OCI-LY7 (cell line): ENCODE measurements around the gene PPP4R4. TPM values are rescaled to one million over a fixed set of nuclear protein-coding genes. Genes with fewer than 3 reads are reported as not detected.

Source experiments
- Bru-seq: library from RNA; stranded (reverse); fragments of 400-500 nt; gene quantifications from one replicate; lab custom pipeline; 2021; lab: Mats Ljungman, UMichigan
- BruChase-seq, 2 experiments: library from RNA; stranded (reverse); fragments of 400-500 nt; gene quantifications; one replicate each; lab custom pipeline; 2021; lab: Mats Ljungman, UMichigan
- BruUV-seq: library from RNA; stranded (reverse); fragments of 400-500 nt; replicated peaks from 2 replicates; lab custom pipeline; 2021; lab: Mats Ljungman, UMichigan
- CTCF ChIA-PET: fragments of 300-600 bp; sonication (Branson Sonifier 250); formaldehyde crosslinking; loops from one replicate; lab custom pipeline; 2022; ENCODE audit warnings: antibody characterized with exemption; ENCODE audit not compliant: unreplicated experiment; lab: Charles Lee
- POLR2A ChIA-PET: fragments of 300-600 bp; sonication (Branson Sonifier 250); formaldehyde crosslinking; loops from one replicate; lab custom pipeline; 2022; ENCODE audit warnings: antibody characterized with exemption; lab: Charles Lee
- DNase-seq: peaks from one replicate; pipeline ENCODE4 v3.0.0-alpha.2; 2015; ENCODE audit warnings: low spot score
- H2AFZ ChIP-seq: fragments of 200-600 bp; sonication (generic), shearing (Covaris generic); 2 replicates; pipeline ENCODE4 v1.6.1; 2014; ENCODE audit warnings: mild to moderate bottlenecking, antibody characterized with exemption, low read length, moderate library complexity
- H3K27ac ChIP-seq: fragments of 200-600 bp; sonication (generic); 2 replicates; pipeline ENCODE4 v1.5.1; 2014; ENCODE audit warnings: mixed run types, low read depth, mild to moderate bottlenecking, moderate library complexity, low read length, inconsistent platforms; ENCODE audit not compliant: poor library complexity, severe bottlenecking
- H3K36me3 ChIP-seq: fragments of 200-600 bp; sonication (generic); 2 replicates; pipeline ENCODE4 v1.6.1; 2014; ENCODE audit warnings: mild to moderate bottlenecking, antibody characterized with exemption, low read length, moderate library complexity, mixed read lengths; ENCODE audit not compliant: insufficient read depth
- H3K4me1 ChIP-seq: fragments of 200-600 bp; sonication (generic); 2 replicates; pipeline ENCODE4 v1.5.1; 2014; ENCODE audit warnings: mild to moderate bottlenecking, low read length; ENCODE audit not compliant: insufficient read depth, poor library complexity, severe bottlenecking
- H3K4me2 ChIP-seq: fragments of 200-600 bp; sonication (generic); 2 replicates; pipeline ENCODE4 v1.6.1; 2014; ENCODE audit warnings: mild to moderate bottlenecking, low read length
- H3K4me3 ChIP-seq: fragments of 200-600 bp; sonication (generic); 2 replicates; pipeline ENCODE4 v1.5.1; 2014; ENCODE audit warnings: mild to moderate bottlenecking, low read depth, low read length; ENCODE audit not compliant: poor library complexity, severe bottlenecking
- H3K79me2 ChIP-seq: fragments of 200-600 bp; sonication (generic); 2 replicates; pipeline ENCODE4 v1.6.1; 2016; ENCODE audit warnings: low read depth, mild to moderate bottlenecking, low read length, moderate library complexity, mixed read lengths; ENCODE audit not compliant: insufficient read depth
- H3K9me2 ChIP-seq: fragments of 200-600 bp; sonication (generic); 2 replicates; pipeline ENCODE4 v1.6.1; 2016; ENCODE audit warnings: mild to moderate bottlenecking, low read length, mixed read lengths; ENCODE audit not compliant: insufficient read depth
- H3K9me3 ChIP-seq: fragments of 200-600 bp; sonication (generic); 2 replicates; pipeline ENCODE4 v1.6.1; 2014; ENCODE audit warnings: mild to moderate bottlenecking, mixed run types, low read length, mixed read lengths
- H4K20me1 ChIP-seq: fragments of 200-600 bp; sonication (generic); 2 replicates; pipeline ENCODE4 v1.6.1; 2014; ENCODE audit warnings: mild to moderate bottlenecking, antibody characterized with exemption, low read length, moderate library complexity, mixed read lengths; ENCODE audit not compliant: insufficient read depth
- CTCF ChIP-seq: fragments of 200-600 bp; sonication (generic); conservative IDR thresholded peaks from 2 replicates; pipeline ENCODE4 v1.5.1; 2014; ENCODE audit warnings: mild to moderate bottlenecking, antibody characterized with exemption, low read length, moderate library complexity, mixed read lengths
- EZH2phosphoT487 ChIP-seq: fragments of 200-600 bp; sonication (generic); IDR thresholded peaks from 2 replicates; pipeline ENCODE4 v1.6.1; 2018; ENCODE audit warnings: low read depth, borderline replicate concordance, mild to moderate bottlenecking, mixed run types, antibody characterized with exemption, low read length, moderate library complexity, mixed read lengths
- intact Hi-C: fragments of 100-400 bp; cut with micrococcal nuclease; formaldehyde crosslinking; loops from one replicate; pipeline ENCODE4 v1.10.0; 2022; ENCODE audit not compliant: unreplicated experiment
- long read RNA-seq: library from polyadenylated mRNA; stranded (forward); transcript quantifications from one replicate; pipeline ENCODE4 v2.0.0, GENCODE V29; 2022
- total RNA-seq, 2 experiments: library from RNA; depleted of rRNA in 1 of 2; stranded (reverse); fragments of >200 nt in 1 of 2; shearing (Covaris generic) in 1 of 2; gene quantifications; 2 replicates each; pipeline ENCODE4 v1.2.3, GENCODE V29; 2014 to 2022

PPP4R4 gene
- total RNA-seq (2014; rRNA removed; shearing (Covaris generic)) (0.54 and 1.7 TPM in 2 replicates), total RNA-seq (2022) (0.93 and 1.00 TPM in 2 replicates), Bru-seq, nascent RNA (percentile 25 among the genes with signal in this experiment), BruChase-seq, experiment 1, labeled RNA remaining after a 6-hour chase (percentile 23 among the genes with signal in this experiment), BruChase-seq, experiment 2, labeled RNA remaining after a 2-hour chase (percentile 25 among the genes with signal in this experiment)
- long read RNA-seq, partial matches to known transcripts, result 0 of 2 reads
- long read RNA-seq, other reads (novel, unspliced or antisense), result 1 of 2 reads

GRCh38 chr14:94173885-94174603 is at the start of gene PPP4R4:
Gene PPP4R4, plus strand, starts transcription at chr14:94174322. Its CDS starts 144 bp downstream, at chr14:94174466.
- intact Hi-C loops, result no loop called here
- DNase-seq, result peak; percentile 94
- no peaks in the 10 kb centered on the region for H3K36me3 ChIP-seq
- peak within 1 kb of the TSS; percentile 83 for H3K4me3 ChIP-seq
- H3K27ac ChIP-seq, result peak within 1 kb of the TSS; percentile 25
- TF ChIP-seq EZH2phosphoT487 (no peak), CTCF (no peak)
- H2AFZ ChIP-seq, result peak within 1 kb of the TSS; percentile 97
- ChIA-PET CTCF (interaction anchor here (0.7 kb wide), 1 partner anchor 37 kb away, joined by 4 read pairs; no protein-coding TSS in a partner anchor), POLR2A (interaction anchor here (0.7 kb wide), 3 partner anchors 93 to 148 kb away, joined by 3 to 5 read pairs (median 3); partner anchors contain the start of genes DDX24, IFI27L1 and OTUB2)
- no peaks in the 10 kb centered on the region for H3K9me3 ChIP-seq
- peak within 1 kb of the TSS; percentile 97 for H3K4me2 ChIP-seq
- no peaks in the 10 kb centered on the region for H3K9me2 ChIP-seq
- H3K4me1 ChIP-seq, result peaks cover 6% of the 10 kb centered on the region
- H4K20me1 ChIP-seq, result no peaks in the 10 kb centered on the region
- BruUV-seq, result no TSS peak
- H3K79me2 ChIP-seq, result no peaks in the 10 kb centered on the region

- peaks cover 6% of the 10 kb centered on the region for H3K4me1 ChIP-seq
- no peak overlapping the region for H3K27ac ChIP-seq
- no peaks in the 10 kb centered on the region for H3K36me3 ChIP-seq
- no peaks in the 10 kb centered on the region for H3K9me3 ChIP-seq
- H2AFZ ChIP-seq, result no peak overlapping the region
- no peak for DNase-seq
- ChIA-PET POLR2A (interaction anchor here (1.5 kb wide), 1 partner anchor 25 kb away, joined by 4 read pairs; no protein-coding TSS in a partner anchor), CTCF (no interaction called here)
- no peaks in the 10 kb centered on the region for H4K20me1 ChIP-seq
- intact Hi-C loops, result loop anchor here (5.0 kb wide), 1 partner anchor 42 kb away; the partner anchor contains the start of genes DDX24 and IFI27L1
- H3K4me2 ChIP-seq, result no peak overlapping the region
- H3K4me3 ChIP-seq, result no peak overlapping the region
- no TSS peak for BruUV-seq
- TF ChIP-seq EZH2phosphoT487, result no peak
- H3K79me2 ChIP-seq, result no peaks in the 10 kb centered on the region
- H3K9me2 ChIP-seq, result no peaks in the 10 kb centered on the region
These were observed 49.3 kb upstream of the PPP4R4 start for GRCh38 chr14:94124582-94125377.
